Stimulated activated CD8-positive, alpha-beta memory T cell treated with anti-CD3 and anti-CD28 coated beads, Interleukin-15, amount 100 ng/mL, for 4 hours (primary cell): Measurements from ENCODE around the gene CHRNB4.

Source experiments
- DNase-seq, 2 donors: peaks; one replicate each; pipeline ENCODE4 v3.0.0-alpha.2; 2020; ENCODE audit warnings: low read depth in 2 of 2

The CHRNB4 gene

GRCh38 chr15:78668987-78669386, 28.0 kb upstream of the CHRNB4 start:
- DNase-seq = no peak

GRCh38 chr15:78667578-78668236, 26.7 kb upstream of the CHRNB4 start:
- DNase-seq = no peak

- DNase-seq = no peak
Observed at GRCh38 chr15:78666010-78666409, 25.0 kb upstream of the CHRNB4 start.

- no peak for DNase-seq
Observed at GRCh38 chr15:78663703-78664102, 22.7 kb upstream of the CHRNB4 start.

- no peak for DNase-seq
Observed at GRCh38 chr15:78662028-78662427, 21.0 kb upstream of the CHRNB4 start.

- no peak for DNase-seq
Observed at GRCh38 chr15:78661001-78661400, 20.0 kb upstream of the CHRNB4 start.

- DNase-seq = no peak
Observed at GRCh38 chr15:78660584-78660983, 19.6 kb upstream of the CHRNB4 start.

GRCh38 chr15:78658823-78659222, 17.8 kb upstream of the CHRNB4 start:
- DNase-seq = no peak

GRCh38 chr15:78654272-78654671, 13.3 kb upstream of the CHRNB4 start:
- no peak for DNase-seq

GRCh38 chr15:78651930-78652615, 11.1 kb upstream of the CHRNB4 start:
- no peak for DNase-seq

GRCh38 chr15:78651007-78651406, 10.0 kb upstream of the CHRNB4 start:
- DNase-seq = no peak

GRCh38 chr15:78650022-78650421, 9.0 kb upstream of the CHRNB4 start:
- DNase-seq = no peak

GRCh38 chr15:78645009-78645408, 4.0 kb upstream of the CHRNB4 start:
- DNase-seq = no peak

GRCh38 chr15:78642331-78642730, 1.3 kb upstream of the CHRNB4 start:
- DNase-seq = no peak

GRCh38 chr15:78641749-78642275, 802 bp upstream of the CHRNB4 start:
- DNase-seq = no peak

GRCh38 chr15:78640527-78641101, 396 bp downstream of the CHRNB4 start:
- DNase-seq = no peak

GRCh38 chr15:78638658-78639314, 2.2 kb downstream of the CHRNB4 start:
- DNase-seq = no peak

GRCh38 chr15:78637776-78638435, 3.1 kb downstream of the CHRNB4 start:
- no peak for DNase-seq

GRCh38 chr15:78636378-78636859, 4.6 kb downstream of the CHRNB4 start:
- DNase-seq = no peak

GRCh38 chr15:78635346-78635745, 5.7 kb downstream of the CHRNB4 start:
- no peak for DNase-seq

- no peak for DNase-seq
Observed at GRCh38 chr15:78634210-78635145, 6.5 kb downstream of the CHRNB4 start.
